NT2/D1 (cell line): ENCODE results near the gene ADAMTS16.

Experiments used
- SUZ12 ChIP-seq: IDR thresholded peaks from 2 replicates; pipeline ENCODE4 v1.6.1; 2011; ENCODE audit not compliant: insufficient read length, insufficient read depth; ENCODE audit errors: extremely low read depth
- YY1 ChIP-seq: IDR thresholded peaks from 2 replicates; pipeline ENCODE4 v1.6.1; 2011; ENCODE audit not compliant: insufficient read length, insufficient read depth
- ZNF274 ChIP-seq: IDR thresholded peaks from 2 replicates; pipeline ENCODE4 v1.6.1; 2011; ENCODE audit warnings: mild to moderate bottlenecking, low read depth, low read length

DNA sequence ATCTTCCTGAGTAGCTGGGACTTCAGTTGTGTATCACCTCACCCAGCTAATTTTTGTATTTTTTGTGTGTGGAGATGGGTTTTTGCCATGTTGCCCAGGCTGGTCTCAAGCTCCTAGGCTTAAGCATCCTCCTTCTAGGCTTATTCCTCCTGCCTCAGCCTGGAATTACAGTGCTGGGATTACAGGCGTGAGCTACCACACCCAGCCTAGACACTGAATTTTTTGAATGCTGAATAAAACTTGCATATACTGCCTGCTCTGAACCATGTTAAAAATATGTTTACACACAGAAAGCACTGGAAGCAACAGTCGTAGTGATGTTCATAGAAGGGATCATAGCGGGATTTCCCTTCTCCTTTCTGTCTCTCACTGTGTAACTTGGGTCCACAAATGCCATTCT is 161.0 kb downstream of the ADAMTS16 start:
- TF ChIP-seq ZNF274, result no peak
- no peak for TF ChIP-seq SUZ12
- TF ChIP-seq YY1, result no peak
